HG02840 (cell line): ENCODE data around the gene MYCBPAP.
"Not testable (repeated sequence)": the region's sequence is repeated elsewhere in the genome, so short reads cannot be mapped to it uniquely, and the experiment has no call there.

ENCODE experiments used
- ATAC-seq: cut with Tn5 transposase; IDR thresholded peaks from one replicate; pipeline ENCODE4 v1.9.1; 2021; ENCODE audit warnings: mild to moderate bottlenecking, moderate library complexity, moderate number of reproducible peaks; ENCODE audit not compliant: unreplicated experiment, low FRiP score

MYCBPAP gene

GRCh38 chr17:50471009-50471905 lies 37.0 kb upstream of the MYCBPAP start:
- no peak for ATAC-seq

DNA sequence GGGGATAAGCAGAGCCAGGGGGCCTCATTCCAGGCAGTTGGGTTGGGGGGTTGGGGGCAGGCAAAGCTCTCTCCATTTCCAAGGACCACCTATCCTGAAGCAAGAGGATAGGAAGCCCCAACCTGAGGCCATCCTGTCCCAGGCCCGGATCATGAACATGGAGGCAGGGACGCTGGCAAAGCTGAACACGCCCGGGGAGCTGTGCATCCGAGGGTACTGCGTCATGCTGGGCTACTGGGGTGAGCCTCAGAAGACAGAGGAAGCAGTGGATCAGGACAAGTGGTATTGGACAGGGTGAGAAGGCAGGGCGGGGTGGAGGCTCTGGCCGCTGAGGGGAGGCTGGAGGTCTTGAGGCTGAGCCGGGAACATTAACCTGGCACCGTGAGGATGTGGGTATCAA lies 36.0 kb upstream of the MYCBPAP start:
- ATAC-seq, result no peak

- ATAC-seq, result not testable (repeated sequence)
Measured at GRCh38 chr17:50472761-50473161, 35.5 kb upstream of the MYCBPAP start.

DNA sequence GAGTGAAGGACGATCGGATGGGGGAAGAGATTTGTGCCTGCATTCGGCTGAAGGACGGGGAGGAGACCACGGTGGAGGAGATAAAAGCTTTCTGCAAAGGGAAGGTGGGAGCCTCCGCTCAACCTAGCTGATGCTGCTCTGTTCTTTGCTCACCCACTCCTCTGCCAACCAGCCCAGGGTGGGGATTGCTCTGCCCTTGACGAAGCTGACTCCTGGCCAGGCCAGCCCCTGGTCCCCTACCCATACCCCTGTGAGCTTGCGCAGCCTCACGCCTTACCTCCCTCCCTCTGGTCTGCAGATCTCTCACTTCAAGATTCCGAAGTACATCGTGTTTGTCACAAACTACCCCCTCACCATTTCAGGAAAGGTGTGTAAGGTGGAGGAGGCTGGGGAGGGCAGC lies 34.3 kb upstream of the MYCBPAP start:
- ATAC-seq, result no peak

DNA sequence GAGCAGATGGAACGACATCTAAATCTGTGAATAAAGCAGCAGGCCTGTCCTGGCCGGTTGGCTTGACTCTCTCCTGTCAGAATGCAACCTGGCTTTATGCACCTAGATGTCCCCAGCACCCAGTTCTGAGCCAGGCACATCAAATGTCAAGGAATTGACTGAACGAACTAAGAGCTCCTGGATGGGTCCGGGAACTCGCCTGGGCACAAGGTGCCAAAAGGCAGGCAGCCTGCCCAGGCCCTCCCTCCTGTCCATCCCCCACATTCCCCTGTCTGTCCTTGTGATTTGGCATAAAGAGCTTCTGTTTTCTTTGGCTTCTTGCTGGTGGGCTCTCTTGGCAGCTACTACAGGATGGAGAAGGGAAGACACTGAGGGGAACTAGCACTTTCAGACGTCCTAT lies 33.7 kb upstream of the MYCBPAP start:
- ATAC-seq, result no peak

DNA sequence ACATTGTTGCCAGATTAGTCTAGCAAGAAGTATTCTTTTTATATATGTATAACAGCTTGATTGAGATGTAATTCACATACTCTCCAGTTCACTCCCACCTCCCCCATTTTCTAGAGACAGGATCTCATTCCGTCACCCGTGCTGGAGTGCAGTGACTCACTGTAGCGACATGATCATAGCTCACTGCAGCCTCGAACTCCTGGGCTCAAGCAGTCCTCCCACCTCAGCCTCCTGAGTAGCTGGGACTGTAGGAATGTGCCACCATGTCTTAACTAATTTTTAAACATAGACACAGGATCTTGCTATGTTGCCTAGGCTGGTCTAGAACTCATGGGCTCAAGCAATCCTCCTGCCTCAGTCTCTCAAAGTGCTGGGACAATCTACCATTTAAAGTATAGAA lies 32.9 kb upstream of the MYCBPAP start:
- ATAC-seq, result no peak

- ATAC-seq, result not testable (repeated sequence)
Measured at GRCh38 chr17:50475775-50476544, 32.3 kb upstream of the MYCBPAP start.

DNA sequence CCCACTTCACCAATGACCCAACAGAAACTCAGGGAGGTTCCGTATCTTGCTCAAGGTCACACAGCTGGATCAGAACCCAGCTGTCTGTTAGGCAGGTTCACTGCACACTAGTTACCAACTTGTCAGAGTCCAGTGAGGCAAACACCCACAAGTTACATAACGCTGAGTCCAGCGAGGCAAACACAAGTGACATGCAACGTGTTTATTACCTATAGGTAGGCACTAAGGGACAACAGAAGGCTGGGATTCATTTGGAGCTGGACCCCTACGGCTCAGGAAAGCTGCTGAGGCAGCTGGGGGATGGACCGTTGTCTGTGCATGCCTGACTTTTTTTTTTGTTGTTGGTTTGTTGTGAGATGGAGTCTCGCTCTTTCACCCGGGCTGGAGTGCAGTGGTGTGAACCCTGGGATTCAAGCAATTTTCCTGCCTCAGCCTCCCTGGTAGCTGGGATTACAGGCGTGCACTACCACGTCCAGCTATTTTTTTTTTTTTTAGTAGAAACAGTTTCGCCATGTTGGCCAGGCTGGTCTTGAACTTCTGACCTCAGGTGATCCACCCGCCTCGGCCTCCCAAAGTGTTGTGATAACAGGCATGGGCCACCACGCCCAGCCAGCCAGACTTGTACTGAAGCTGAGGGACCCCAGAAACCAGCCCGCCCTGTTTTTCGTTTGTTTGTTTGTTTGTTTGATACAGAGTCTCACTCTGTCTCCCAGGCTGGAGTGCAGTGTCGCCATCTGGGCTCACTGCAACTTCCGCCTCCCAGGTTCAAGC lies 31.5 kb upstream of the MYCBPAP start:
- no peak for ATAC-seq

DNA sequence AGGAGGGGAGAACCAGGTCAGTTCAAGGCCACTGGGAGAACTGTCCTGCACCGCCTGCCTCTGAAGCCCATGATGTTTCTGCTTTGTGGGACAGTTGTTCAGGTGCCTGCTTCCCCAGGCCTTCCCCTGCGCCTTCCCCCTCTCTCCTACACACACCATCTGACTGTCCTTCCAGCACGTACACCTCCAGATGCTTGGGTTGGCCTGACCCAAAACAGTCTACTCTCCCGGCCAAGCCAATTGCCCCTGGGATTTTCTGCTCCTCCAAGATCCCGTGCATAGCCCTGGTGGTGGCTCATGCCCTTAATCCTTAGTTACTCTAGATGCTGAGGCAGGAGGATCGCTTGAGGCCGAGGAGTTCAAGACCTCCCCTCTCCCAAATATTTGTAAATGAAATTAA lies 30.3 kb upstream of the MYCBPAP start:
- no peak for ATAC-seq

DNA sequence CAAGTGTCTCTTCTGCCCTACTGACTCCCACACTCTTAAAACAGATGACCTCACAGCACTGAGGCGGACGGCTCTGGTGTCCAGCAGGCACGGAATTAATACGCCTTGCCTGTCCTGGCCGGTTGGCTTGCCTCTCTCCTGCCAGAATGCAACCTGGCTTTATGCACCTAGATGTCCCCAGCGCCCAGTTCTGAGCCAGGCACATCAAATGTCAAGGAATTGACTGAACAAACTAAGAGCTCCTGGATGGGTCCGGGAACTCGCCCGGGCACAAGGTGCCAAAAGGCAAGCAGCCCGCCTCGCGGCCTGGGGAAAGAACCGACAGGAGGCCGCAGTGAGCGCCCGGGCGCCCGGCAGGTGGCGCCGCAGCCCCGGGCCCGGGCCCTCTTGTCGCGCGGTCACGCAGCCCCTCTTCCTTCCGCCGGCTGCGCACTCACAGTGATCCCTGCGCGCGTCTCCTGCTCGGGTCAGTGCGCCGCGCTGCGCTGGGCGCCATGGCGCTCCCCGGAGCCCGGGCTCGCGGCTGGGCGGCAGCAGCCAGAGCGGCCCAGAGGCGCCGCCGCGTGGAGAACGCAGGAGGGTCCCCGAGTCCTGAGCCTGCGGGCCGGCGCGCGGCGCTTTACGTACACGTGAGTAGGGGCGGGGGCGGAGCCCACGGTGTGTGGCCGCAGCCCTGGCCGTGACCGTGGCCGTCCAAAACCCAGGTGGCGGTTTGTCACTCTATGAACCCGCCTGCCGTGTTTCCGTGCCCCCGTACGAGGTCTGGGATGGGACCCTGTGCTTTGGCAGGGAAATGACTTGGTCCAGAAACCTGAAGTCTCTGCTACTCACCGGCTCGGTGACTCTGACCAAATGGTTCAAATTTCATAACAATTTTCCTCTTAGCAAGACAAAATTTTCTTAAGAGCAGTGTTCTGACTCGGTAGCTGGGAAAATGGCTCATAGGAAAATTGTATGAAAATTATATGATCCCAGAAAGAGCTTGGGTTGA lies 29.6 kb upstream of the MYCBPAP start, which contains the start of gene RSAD1:
Gene RSAD1, plus strand, starts transcription at position 470 of the 991 bp plus-strand sequence. Its CDS starts 25 bp downstream, at position 495.
- peak; percentile 78 for ATAC-seq

DNA sequence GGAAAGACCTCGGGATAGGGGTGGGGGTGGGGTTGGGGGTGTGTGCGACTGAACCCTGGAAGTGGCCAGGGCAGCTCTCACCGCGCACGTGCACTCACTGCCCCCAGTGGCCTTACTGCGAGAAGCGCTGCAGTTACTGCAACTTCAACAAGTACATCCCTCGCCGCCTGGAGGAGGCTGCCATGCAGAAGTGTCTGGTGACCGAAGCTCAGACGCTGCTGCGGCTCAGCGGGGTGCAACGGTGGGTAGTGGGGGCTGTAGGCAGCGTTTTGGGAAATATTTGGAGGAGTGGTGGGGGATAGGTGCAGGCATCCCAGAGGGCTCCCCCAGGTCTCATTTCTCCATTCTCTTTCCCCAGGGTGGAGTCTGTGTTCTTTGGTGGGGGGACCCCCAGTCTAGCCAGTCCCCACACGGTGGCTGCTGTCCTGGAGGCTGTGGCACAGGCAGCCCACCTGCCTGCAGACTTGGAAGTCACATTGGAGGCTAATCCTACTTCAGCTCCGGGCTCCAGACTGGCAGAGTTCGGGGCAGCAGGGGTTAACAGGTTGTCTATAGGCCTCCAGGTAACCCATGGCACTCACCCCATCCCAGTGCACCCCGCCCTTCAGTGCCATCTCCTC lies 28.6 kb upstream of the MYCBPAP start:
- ATAC-seq, result no peak

DNA sequence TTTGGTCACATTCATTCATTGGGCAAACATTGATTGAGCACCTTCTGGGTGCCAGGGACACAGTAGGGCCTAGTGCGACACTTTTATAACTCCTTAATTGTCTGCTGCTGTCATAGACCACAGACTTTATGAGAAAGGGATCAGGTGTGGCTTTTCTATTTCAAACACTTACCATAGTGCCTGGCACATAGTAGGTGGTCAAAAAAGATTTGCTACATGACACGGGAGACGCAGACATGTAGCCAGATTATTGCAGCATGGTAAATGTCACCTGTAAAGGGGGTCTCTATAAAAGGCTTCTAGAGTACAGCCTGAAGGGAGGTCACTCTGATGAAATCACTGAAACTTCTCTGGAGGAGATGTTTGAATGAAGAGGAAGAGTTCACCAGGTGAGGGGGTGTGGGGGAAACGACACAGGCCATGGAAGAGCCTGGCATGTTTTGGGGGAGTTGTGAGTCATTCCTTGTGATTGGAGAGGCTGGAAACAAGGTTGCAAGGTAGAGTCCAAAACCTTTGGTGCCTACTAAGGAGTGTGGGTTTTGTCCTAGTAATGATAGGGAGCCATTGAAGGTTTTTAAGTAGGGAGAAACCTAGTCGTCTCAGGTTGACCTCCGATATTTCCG lies 28.0 kb upstream of the MYCBPAP start:
- ATAC-seq, result no peak

DNA sequence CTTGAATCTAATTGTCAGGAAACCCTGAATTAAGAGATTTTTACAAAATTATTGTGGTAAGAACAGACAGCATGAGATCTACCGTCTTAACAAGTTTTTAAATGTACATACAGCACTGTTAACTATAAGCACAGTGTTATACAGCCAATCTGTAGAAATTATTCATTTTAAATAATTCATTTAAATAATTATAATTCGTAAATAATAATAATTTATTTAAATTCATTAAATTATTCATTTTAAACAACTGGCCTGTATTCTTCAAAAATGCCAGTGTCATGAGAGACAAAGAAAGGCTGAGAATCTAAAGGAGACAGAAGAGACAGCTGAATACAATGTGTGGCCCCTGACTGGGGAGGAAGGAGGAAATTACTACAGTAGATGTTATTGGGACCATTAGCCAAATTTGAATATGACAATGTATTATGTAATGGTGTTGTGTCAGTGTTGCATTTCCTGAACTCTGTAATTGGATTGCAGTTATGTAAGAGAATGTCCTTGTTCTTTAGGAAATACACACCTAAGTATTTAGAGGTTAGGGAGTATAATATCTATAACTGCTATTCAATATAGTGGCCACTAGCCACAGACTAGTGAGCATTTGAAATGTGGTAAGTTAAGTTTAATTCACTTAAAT lies 27.3 kb upstream of the MYCBPAP start:
- ATAC-seq, result no peak

DNA sequence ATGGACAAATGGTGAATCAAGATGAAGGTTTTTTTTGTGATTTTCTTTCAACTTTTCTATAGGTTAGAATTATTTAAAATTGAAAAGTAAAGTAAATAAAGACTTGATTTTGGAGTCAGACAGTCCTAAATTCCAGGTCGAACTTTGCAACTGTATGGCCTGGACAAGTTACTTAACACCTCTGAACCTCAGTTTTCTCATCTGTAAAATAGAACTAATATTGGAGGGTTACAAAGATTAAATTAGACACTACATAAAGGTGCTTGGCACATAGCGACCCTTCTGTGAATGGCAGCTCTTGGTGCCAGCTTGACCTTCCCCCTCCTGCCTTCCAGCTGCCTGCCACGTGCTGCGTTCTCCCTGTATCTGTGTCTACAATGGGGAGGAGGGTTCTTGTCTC lies 26.6 kb upstream of the MYCBPAP start:
- ATAC-seq, result no peak

DNA sequence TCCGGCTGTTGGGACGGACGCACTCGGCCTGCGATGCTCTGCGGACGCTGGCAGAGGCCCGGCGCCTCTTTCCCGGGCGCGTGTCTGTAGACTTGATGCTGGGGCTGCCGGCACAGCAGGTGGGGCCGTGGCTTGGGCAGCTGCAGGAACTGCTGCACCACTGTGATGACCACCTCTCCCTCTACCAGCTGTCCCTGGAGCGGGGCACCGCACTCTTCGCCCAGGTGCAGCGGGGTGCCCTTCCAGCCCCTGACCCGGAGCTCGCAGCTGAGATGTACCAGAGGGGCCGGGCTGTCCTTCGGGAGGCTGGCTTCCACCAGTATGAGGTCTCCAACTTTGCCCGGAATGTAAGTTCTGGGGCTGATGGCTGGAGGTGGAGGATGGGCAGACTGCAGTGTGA lies 26.1 kb upstream of the MYCBPAP start:
- ATAC-seq, result no peak

DNA sequence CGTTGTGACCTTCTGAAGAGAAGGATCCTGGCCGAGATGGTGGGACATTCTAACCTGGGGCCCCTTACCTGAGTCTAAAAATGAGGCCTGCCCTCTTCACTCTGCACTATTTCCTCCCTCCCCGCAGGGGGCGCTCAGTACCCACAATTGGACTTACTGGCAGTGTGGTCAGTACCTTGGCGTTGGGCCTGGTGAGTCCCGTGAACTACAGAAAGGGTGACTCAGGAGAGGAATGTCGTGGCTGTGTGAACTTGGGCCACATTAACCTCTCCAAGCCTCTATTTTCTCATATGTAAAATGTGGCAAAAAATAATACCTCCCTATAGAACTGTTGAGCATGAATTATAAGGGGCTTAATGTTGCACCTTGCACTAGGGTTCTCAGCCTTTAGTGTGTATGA lies 25.7 kb upstream of the MYCBPAP start:
- ATAC-seq, result no peak

DNA sequence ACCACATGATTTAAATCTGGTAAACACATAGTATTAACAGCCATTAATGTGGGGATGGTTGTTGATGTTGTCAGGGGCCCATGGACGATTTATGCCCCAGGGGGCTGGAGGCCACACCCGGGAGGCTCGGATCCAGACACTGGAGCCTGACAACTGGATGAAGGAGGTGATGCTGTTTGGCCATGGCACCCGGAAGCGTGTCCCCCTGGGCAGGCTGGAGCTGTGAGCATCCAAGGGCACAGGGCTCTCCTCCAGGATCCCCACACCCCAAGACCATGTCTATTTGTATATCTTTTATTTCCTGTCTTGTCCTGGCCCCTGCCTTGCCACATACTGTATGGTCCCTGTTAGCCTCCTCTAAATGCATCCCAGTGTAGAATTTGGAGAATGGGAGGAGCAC lies 25.0 kb upstream of the MYCBPAP start:
- ATAC-seq, result no peak
